SK-N-MC (cell line): ENCODE data around the gene OR1F1.
A peak's percentile ranks its signal among the peaks of the same experiment; 100 is the strongest.
"Not testable (repeated sequence)": the region's sequence is repeated elsewhere in the genome, so short reads cannot be mapped to it uniquely, and the experiment has no call there.

Source experiments
- DNase-seq: peaks from one replicate; pipeline ENCODE4 v3.0.0-alpha.2; 2011; ENCODE audit warnings: low read depth, low spot score
- H3K27ac ChIP-seq: fragments of 200-600 bp; sonication (generic); 2 replicates; pipeline ENCODE4 v1.5.1; 2016; ENCODE audit warnings: mixed run types
- H3K36me3 ChIP-seq: fragments of 200-600 bp; sonication (generic); 2 replicates; pipeline ENCODE4 v1.6.1; 2017; ENCODE audit warnings: antibody characterized with exemption, low read length, mixed read lengths; ENCODE audit not compliant: insufficient read depth
- H3K4me3 ChIP-seq: fragments of 200-600 bp; sonication (generic); 2 replicates; pipeline ENCODE4 v1.5.1; 2016
- H3K9ac ChIP-seq: fragments of 200-600 bp; sonication (generic); 2 replicates; pipeline ENCODE4 v1.8.0; 2017; ENCODE audit warnings: mixed run types, mixed read lengths; ENCODE audit not compliant: insufficient read length
- H3K9me3 ChIP-seq: fragments of 200-600 bp; sonication (generic); 2 replicates; pipeline ENCODE4 v1.6.1; 2017; ENCODE audit warnings: low read depth, mild to moderate bottlenecking, antibody characterized with exemption, low read length, moderate library complexity, mixed read lengths
- EZH2 ChIP-seq: fragments of 200-600 bp; sonication (generic); IDR thresholded peaks from one replicate; pipeline ENCODE4 v1.6.1; 2017; ENCODE audit warnings: antibody characterized with exemption
- FOXP2 ChIP-seq: optimal IDR thresholded peaks from 2 replicates; pipeline ENCODE3; 2011; ENCODE audit warnings: mild to moderate bottlenecking, moderate library complexity; ENCODE audit not compliant: insufficient read depth; ENCODE audit errors: extremely low read length, control extremely low read depth
- POLR2AphosphoS5 ChIP-seq: IDR thresholded peaks from 2 replicates; pipeline ENCODE4 v1.6.1; 2012; ENCODE audit warnings: mild to moderate bottlenecking, low read depth, low read length, borderline replicate concordance

Gene OR1F1

GRCh38 chr16:3166505-3166886, 21.5 kb upstream of the OR1F1 start:
- TF ChIP-seq EZH2 (no peak), POLR2AphosphoS5 (no peak), FOXP2 (no peak)
- H3K9me3 ChIP-seq = no peaks in the 10 kb centered on the region
- H3K36me3 ChIP-seq = no peaks in the 10 kb centered on the region
- no peak overlapping the region for H3K9ac ChIP-seq
- H3K4me3 ChIP-seq = no peak overlapping the region
- DNase-seq = no peak
- no peak overlapping the region for H3K27ac ChIP-seq

DNA sequence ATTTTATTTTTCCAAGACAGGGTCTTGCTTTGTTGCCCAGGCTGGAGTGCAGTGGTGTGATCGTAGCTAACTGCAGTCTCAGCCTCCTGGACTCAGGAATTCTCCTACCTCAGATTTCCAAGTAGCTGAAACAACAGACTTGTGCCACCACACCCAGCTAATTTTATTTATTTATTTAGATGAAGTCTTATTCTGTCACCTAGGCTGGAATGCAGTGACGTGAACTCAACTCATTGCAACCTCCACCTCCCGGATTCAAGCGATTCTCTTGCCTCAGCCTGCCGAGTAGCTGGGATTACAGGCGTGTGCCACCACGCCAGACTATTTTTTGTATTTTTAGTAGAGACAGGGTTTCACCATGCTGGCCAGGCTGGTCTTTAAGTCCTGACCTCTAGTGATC, 19.3 kb upstream of the OR1F1 start:
- H3K9ac ChIP-seq, H3K36me3 ChIP-seq, DNase-seq, H3K4me3 ChIP-seq, H3K9me3 ChIP-seq, H3K27ac ChIP-seq: not testable (repeated sequence)

- no peak overlapping the region for H3K4me3 ChIP-seq
- no peak for DNase-seq
- no peak for TF ChIP-seq POLR2AphosphoS5
- TF ChIP-seq FOXP2 = no peak
- no peak for TF ChIP-seq EZH2
- no peak overlapping the region for H3K27ac ChIP-seq
- H3K36me3 ChIP-seq = no peaks in the 10 kb centered on the region
- no peak overlapping the region for H3K9ac ChIP-seq
- H3K9me3 ChIP-seq = no peaks in the 10 kb centered on the region
These were observed 17.4 kb upstream of the OR1F1 start for GRCh38 chr16:3170440-3171180.

DNA sequence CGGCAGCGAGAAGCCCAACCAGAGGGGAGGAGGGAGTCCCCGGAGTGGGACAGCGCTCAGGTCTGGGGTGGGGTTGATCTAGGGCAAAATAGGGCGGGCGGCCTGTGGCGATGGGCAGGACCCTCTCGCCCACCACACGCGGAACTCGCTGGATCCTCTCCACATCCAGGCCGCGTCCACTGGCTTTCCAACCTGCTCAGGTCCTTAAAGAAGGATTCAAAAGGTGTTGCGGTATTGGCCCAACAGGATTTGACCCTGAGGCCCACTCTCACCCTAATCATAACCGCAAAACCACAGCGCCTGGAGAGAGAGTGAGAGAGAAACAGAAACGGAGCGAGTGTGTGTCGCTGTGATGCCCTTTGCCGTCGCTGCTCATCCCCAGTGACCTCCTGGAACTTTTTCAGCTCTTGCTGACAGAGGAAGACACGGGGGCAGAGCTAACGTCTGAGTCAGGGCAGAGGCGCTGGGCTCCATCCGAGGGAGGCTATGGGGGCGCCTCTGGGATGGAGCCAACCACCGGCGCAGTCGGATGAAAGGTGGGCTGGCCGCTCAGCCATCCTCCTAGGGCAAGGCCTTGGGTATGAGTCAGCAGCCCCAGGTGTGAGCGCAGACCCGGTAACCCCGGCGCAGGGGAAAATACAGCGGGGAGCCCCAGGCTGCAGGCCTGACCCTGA, 16.7 kb upstream of the OR1F1 start:
- H3K9me3 ChIP-seq = no peaks in the 10 kb centered on the region
- no peak for DNase-seq
- no peak overlapping the region for H3K4me3 ChIP-seq
- H3K27ac ChIP-seq = no peak overlapping the region
- H3K36me3 ChIP-seq = no peaks in the 10 kb centered on the region
- no peak overlapping the region for H3K9ac ChIP-seq
- no peak for TF ChIP-seq POLR2AphosphoS5
- no peak for TF ChIP-seq FOXP2
- no peak for TF ChIP-seq EZH2

GRCh38 chr16:3171855-3172593, 16.0 kb upstream of the OR1F1 start:
- Histone ChIP-seq H3K27ac (no peak overlapping the region), H3K9ac (no peak overlapping the region), H3K36me3 (no peaks in the 10 kb centered on the region), H3K4me3 (no peak overlapping the region), H3K9me3 (no peaks in the 10 kb centered on the region)
- no peak for TF ChIP-seq POLR2AphosphoS5
- TF ChIP-seq EZH2 = no peak
- TF ChIP-seq FOXP2 = no peak
- no peak for DNase-seq

- Histone ChIP-seq H3K27ac (no peak overlapping the region), H3K36me3 (no peaks in the 10 kb centered on the region), H3K9me3 (no peaks in the 10 kb centered on the region), H3K4me3 (no peak overlapping the region), H3K9ac (no peak overlapping the region)
- TF ChIP-seq POLR2AphosphoS5 (no peak), FOXP2 (no peak), EZH2 (no peak)
- DNase-seq = no peak
These were observed 13.9 kb upstream of the OR1F1 start for GRCh38 chr16:3173892-3174617.

- TF ChIP-seq POLR2AphosphoS5 = no peak
- TF ChIP-seq FOXP2 = no peak
- TF ChIP-seq EZH2 = no peak
- Histone ChIP-seq H3K4me3 (peak overlapping the region; percentile 73; the same call in 1 of the 2 replicates), H3K9me3 (no peaks in the 10 kb centered on the region), H3K27ac (no peak overlapping the region), H3K9ac (no peak overlapping the region), H3K36me3 (no peaks in the 10 kb centered on the region)
- no peak for DNase-seq
These were observed 13.3 kb upstream of the OR1F1 start for GRCh38 chr16:3174618-3175148.
